Measurements from ENCODE around the gene RPL10A.
"Not testable (repeated sequence)": the region's sequence is repeated elsewhere in the genome, so short reads cannot be mapped to it uniquely, and the experiment has no call there.

RPL10A gene

GRCh38 chr6:35432702-35433101 lies 35.5 kb upstream of the RPL10A start:
- 90 to 94% methylated on average over 3 of the region's 3 CpGs for WGBS, 2 experiments

GRCh38 chr6:35435074-35435837 lies 32.9 kb upstream of the RPL10A start:
- Histone ChIP-seq H3K4me3 (ENCODE audit: insufficient read depth, low read depth, low read length) (no peak overlapping the region), H3K27me3 (ENCODE audit: control insufficient read depth, insufficient read depth, low read length, poor library complexity, severe bottlenecking) (no peaks in the 10 kb centered on the region), H3K9me3 (ENCODE audit: control insufficient read depth, low read length) (no peaks in the 10 kb centered on the region), H3K4me1 (ENCODE audit: control insufficient read depth, insufficient read depth, low read length) (no peaks in the 10 kb centered on the region), H3K27ac (ENCODE audit: insufficient read depth, low read depth, low read length, poor library complexity, severe bottlenecking) (no peak overlapping the region), H3K36me3 (ENCODE audit: control insufficient read depth, insufficient read depth, low read length) (no peaks in the 10 kb centered on the region)
- 88 to 89% methylated on average over 16 of the region's 16 CpGs for WGBS, 2 experiments

More at GRCh38 chr6:35432702-35433101, 35.5 kb upstream of the RPL10A start:
- not testable (repeated sequence) for H3K27me3 ChIP-seq (ENCODE audit: control insufficient read depth, insufficient read depth, low read length, poor library complexity, severe bottlenecking); H3K9me3 ChIP-seq (ENCODE audit: control insufficient read depth, low read length); H3K36me3 ChIP-seq (ENCODE audit: control insufficient read depth, insufficient read depth, low read length); H3K27ac ChIP-seq (ENCODE audit: insufficient read depth, low read depth, low read length, poor library complexity, severe bottlenecking); H3K4me1 ChIP-seq (ENCODE audit: control insufficient read depth, insufficient read depth, low read length); H3K4me3 ChIP-seq (ENCODE audit: insufficient read depth, low read depth, low read length)

GRCh38 chr6:35436071-35436857 lies 31.9 kb upstream of the RPL10A start:
- H3K9me3 ChIP-seq (ENCODE audit: control insufficient read depth, low read length): no peaks in the 10 kb centered on the region
- no peaks in the 10 kb centered on the region for H3K36me3 ChIP-seq (ENCODE audit: control insufficient read depth, insufficient read depth, low read length)
- H3K27ac ChIP-seq (ENCODE audit: insufficient read depth, low read depth, low read length, poor library complexity, severe bottlenecking): no peak overlapping the region
- no peaks in the 10 kb centered on the region for H3K4me1 ChIP-seq (ENCODE audit: control insufficient read depth, insufficient read depth, low read length)
- 74 to 78% methylated on average over 8 of the region's 8 CpGs for WGBS, 2 experiments
- H3K4me3 ChIP-seq (ENCODE audit: insufficient read depth, low read depth, low read length): no peak overlapping the region
- H3K27me3 ChIP-seq (ENCODE audit: control insufficient read depth, insufficient read depth, low read length, poor library complexity, severe bottlenecking): no peaks in the 10 kb centered on the region

- not testable (repeated sequence) for H3K4me3 ChIP-seq (ENCODE audit: insufficient read depth, low read depth, low read length); H3K36me3 ChIP-seq (ENCODE audit: control insufficient read depth, insufficient read depth, low read length); H3K27me3 ChIP-seq (ENCODE audit: control insufficient read depth, insufficient read depth, low read length, poor library complexity, severe bottlenecking); H3K9me3 ChIP-seq (ENCODE audit: control insufficient read depth, low read length); H3K27ac ChIP-seq (ENCODE audit: insufficient read depth, low read depth, low read length, poor library complexity, severe bottlenecking); H3K4me1 ChIP-seq (ENCODE audit: control insufficient read depth, insufficient read depth, low read length)
- WGBS, 2 experiments: 85 to 88% methylated on average over 6 to 7 of the region's 7 CpGs
Measured at GRCh38 chr6:35438378-35439065, 29.7 kb upstream of the RPL10A start.

- 38 to 39% methylated on average over 3 of the region's 3 CpGs for WGBS, 2 experiments
- no peaks in the 10 kb centered on the region for H3K4me1 ChIP-seq (ENCODE audit: control insufficient read depth, insufficient read depth, low read length)
- H3K36me3 ChIP-seq (ENCODE audit: control insufficient read depth, insufficient read depth, low read length): no peaks in the 10 kb centered on the region
- H3K27me3 ChIP-seq (ENCODE audit: control insufficient read depth, insufficient read depth, low read length, poor library complexity, severe bottlenecking): no peaks in the 10 kb centered on the region
- no peak overlapping the region for H3K4me3 ChIP-seq (ENCODE audit: insufficient read depth, low read depth, low read length)
- H3K27ac ChIP-seq (ENCODE audit: insufficient read depth, low read depth, low read length, poor library complexity, severe bottlenecking): no peak overlapping the region
- H3K9me3 ChIP-seq (ENCODE audit: control insufficient read depth, low read length): no peaks in the 10 kb centered on the region
Measured at GRCh38 chr6:35439308-35439707, 28.9 kb upstream of the RPL10A start.

GRCh38 chr6:35441205-35441604 lies 27.0 kb upstream of the RPL10A start:
- H3K36me3 ChIP-seq (ENCODE audit: control insufficient read depth, insufficient read depth, low read length): no peaks in the 10 kb centered on the region
- no peaks in the 10 kb centered on the region for H3K4me1 ChIP-seq (ENCODE audit: control insufficient read depth, insufficient read depth, low read length)
- 75 to 76% methylated on average over 3 of the region's 3 CpGs for WGBS, 2 experiments
- no peak overlapping the region for H3K4me3 ChIP-seq (ENCODE audit: insufficient read depth, low read depth, low read length)
- no peaks in the 10 kb centered on the region for H3K9me3 ChIP-seq (ENCODE audit: control insufficient read depth, low read length)
- H3K27ac ChIP-seq (ENCODE audit: insufficient read depth, low read depth, low read length, poor library complexity, severe bottlenecking): no peak overlapping the region
- no peaks in the 10 kb centered on the region for H3K27me3 ChIP-seq (ENCODE audit: control insufficient read depth, insufficient read depth, low read length, poor library complexity, severe bottlenecking)

GRCh38 chr6:35441642-35442041 lies 26.6 kb upstream of the RPL10A start:
- Histone ChIP-seq H3K27me3 (ENCODE audit: control insufficient read depth, insufficient read depth, low read length, poor library complexity, severe bottlenecking) (no peaks in the 10 kb centered on the region), H3K9me3 (ENCODE audit: control insufficient read depth, low read length) (no peaks in the 10 kb centered on the region), H3K4me1 (ENCODE audit: control insufficient read depth, insufficient read depth, low read length) (no peaks in the 10 kb centered on the region), H3K4me3 (ENCODE audit: insufficient read depth, low read depth, low read length) (no peak overlapping the region), H3K27ac (ENCODE audit: insufficient read depth, low read depth, low read length, poor library complexity, severe bottlenecking) (no peak overlapping the region), H3K36me3 (ENCODE audit: control insufficient read depth, insufficient read depth, low read length) (no peaks in the 10 kb centered on the region)
- 92 to 93% methylated on average over 3 to 4 of the region's 4 CpGs for WGBS, 2 experiments

GRCh38 chr6:35442693-35443092 lies 25.5 kb upstream of the RPL10A start:
- H3K36me3 ChIP-seq (ENCODE audit: control insufficient read depth, insufficient read depth, low read length): no peaks in the 10 kb centered on the region
- no peaks in the 10 kb centered on the region for H3K9me3 ChIP-seq (ENCODE audit: control insufficient read depth, low read length)
- no peak overlapping the region for H3K27ac ChIP-seq (ENCODE audit: insufficient read depth, low read depth, low read length, poor library complexity, severe bottlenecking)
- no peak overlapping the region for H3K4me3 ChIP-seq (ENCODE audit: insufficient read depth, low read depth, low read length)
- H3K27me3 ChIP-seq (ENCODE audit: control insufficient read depth, insufficient read depth, low read length, poor library complexity, severe bottlenecking): no peaks in the 10 kb centered on the region
- WGBS, 2 experiments: 93% methylated on average over 5 of the region's 5 CpGs
- no peaks in the 10 kb centered on the region for H3K4me1 ChIP-seq (ENCODE audit: control insufficient read depth, insufficient read depth, low read length)

- H3K4me3 ChIP-seq (ENCODE audit: insufficient read depth, low read depth, low read length): no peak overlapping the region
- no peaks in the 10 kb centered on the region for H3K36me3 ChIP-seq (ENCODE audit: control insufficient read depth, insufficient read depth, low read length)
- H3K27me3 ChIP-seq (ENCODE audit: control insufficient read depth, insufficient read depth, low read length, poor library complexity, severe bottlenecking): no peaks in the 10 kb centered on the region
- no peaks in the 10 kb centered on the region for H3K9me3 ChIP-seq (ENCODE audit: control insufficient read depth, low read length)
- H3K27ac ChIP-seq (ENCODE audit: insufficient read depth, low read depth, low read length, poor library complexity, severe bottlenecking): no peak overlapping the region
- WGBS, 2 experiments: 88 to 89% methylated on average over 9 of the region's 9 CpGs
- H3K4me1 ChIP-seq (ENCODE audit: control insufficient read depth, insufficient read depth, low read length): no peaks in the 10 kb centered on the region
Measured at GRCh38 chr6:35443341-35444030, 24.7 kb upstream of the RPL10A start.

GRCh38 chr6:35445691-35446090 lies 22.5 kb upstream of the RPL10A start:
- Histone ChIP-seq H3K4me1 (ENCODE audit: control insufficient read depth, insufficient read depth, low read length) (no peaks in the 10 kb centered on the region), H3K4me3 (ENCODE audit: insufficient read depth, low read depth, low read length) (no peak overlapping the region), H3K27me3 (ENCODE audit: control insufficient read depth, insufficient read depth, low read length, poor library complexity, severe bottlenecking) (peaks cover 12% of the 10 kb centered on the region), H3K9me3 (ENCODE audit: control insufficient read depth, low read length) (no peaks in the 10 kb centered on the region), H3K36me3 (ENCODE audit: control insufficient read depth, insufficient read depth, low read length) (no peaks in the 10 kb centered on the region), H3K27ac (ENCODE audit: insufficient read depth, low read depth, low read length, poor library complexity, severe bottlenecking) (no peak overlapping the region)
- WGBS, 2 experiments: 89 to 93% methylated on average over 7 of the region's 7 CpGs
